ENCODE measurements around the gene ARHGAP18. TPM values are rescaled to one million over a fixed set of nuclear protein-coding genes. Genes with fewer than 3 reads are reported as not detected.
A peak's percentile ranks its signal among the peaks of the same experiment; 100 is the strongest.

Gene ARHGAP18
- total RNA-seq, 1 experiment from 2014 or later: 2.4 TPM

DNA sequence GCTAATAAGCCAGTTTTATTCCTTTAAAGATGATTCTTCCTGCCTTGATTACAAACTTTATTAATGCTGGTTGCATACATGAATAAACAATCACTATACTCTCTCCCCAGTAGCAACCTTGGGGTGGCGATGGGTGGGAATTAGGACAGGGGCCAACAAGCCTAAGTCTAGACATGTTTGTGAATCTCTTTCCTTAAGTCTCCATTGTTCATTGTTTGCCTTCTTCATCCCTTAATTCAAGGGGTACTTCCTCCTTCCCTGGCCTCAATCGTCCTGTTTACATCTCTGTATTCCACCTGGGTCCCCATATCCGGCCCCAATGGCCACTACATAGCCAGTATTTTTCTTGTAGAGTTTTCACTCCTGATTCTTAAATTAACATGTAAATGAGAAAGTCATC, 66.0 kb downstream of the ARHGAP18 start:
- H3K9me3 Mint-ChIP-seq: no peaks in the 10 kb centered on the region
- Histone ChIP-seq H4K20me1 (ENCODE audit: control insufficient read depth, insufficient read depth, insufficient read length) (no peaks in the 10 kb centered on the region), H2BK120ac (ENCODE audit: low read depth, low read length, poor library complexity, severe bottlenecking) (no peak overlapping the region), H2BK5ac (ENCODE audit: insufficient read length, low read length) (no peak overlapping the region), H2AK5ac (ENCODE audit: insufficient read length, low read length) (no peak overlapping the region), H2AFZ (ENCODE audit: low read length) (no peak overlapping the region), H3K4ac (ENCODE audit: low read depth, low read length) (no peak overlapping the region), H3K18ac (ENCODE audit: insufficient read length, low read depth, low read length) (no peak overlapping the region), H2BK12ac (ENCODE audit: insufficient read length, low read depth, low read length) (no peak overlapping the region), H3K27me3 (ENCODE audit: insufficient read depth, low read length) (no peaks in the 10 kb centered on the region), H4K8ac (replicated peaks; ENCODE audit: insufficient read length, low read depth, low read length) (no peak overlapping the region), H3K79me2 (ENCODE audit: insufficient read depth, low read length) (no peaks in the 10 kb centered on the region), H3K4me2 (ENCODE audit: insufficient read depth, insufficient read length, low read length) (no peak overlapping the region), H3K27ac (ENCODE audit: insufficient read length, low read depth, low read length) (no peak overlapping the region), H2BK20ac (ENCODE audit: low read depth, low read length, poor library complexity, severe bottlenecking) (no peak overlapping the region), H3K56ac (ENCODE audit: insufficient read length, low read depth, low read length) (no peak overlapping the region), H3K14ac (ENCODE audit: insufficient read depth, low read length) (no peak overlapping the region), H3K23ac (ENCODE audit: insufficient read length, low read depth, low read length) (no peak overlapping the region), H3K9ac (ENCODE audit: extremely low read depth, insufficient read length, low read length) (no peak overlapping the region), H3K23me2 (ENCODE audit: insufficient read length, low read depth, low read length, poor library complexity, severe bottlenecking) (no peaks in the 10 kb centered on the region), H3K9me3 (ENCODE audit: control insufficient read depth, low read depth, low read length) (no peaks in the 10 kb centered on the region), H4K91ac (ENCODE audit: insufficient read length, low read depth, low read length) (no peak overlapping the region), H2BK15ac (ENCODE audit: low read depth, low read length) (no peak overlapping the region), H3K79me1 (ENCODE audit: insufficient read depth, low read depth, low read length, poor library complexity, severe bottlenecking) (no peaks in the 10 kb centered on the region), H3T11ph (ENCODE audit: low read length) (no peak overlapping the region), H3K4me1 (ENCODE audit: insufficient read depth, low read length) (peaks cover 6% of the 10 kb centered on the region; the same call in 1 of the 2 replicates), H4K5ac (ENCODE audit: insufficient read length, low read depth, low read length) (no peak overlapping the region)
- no peak overlapping the region for H3K4me3 Mint-ChIP-seq
- TF ChIP-seq, protein P1, sequence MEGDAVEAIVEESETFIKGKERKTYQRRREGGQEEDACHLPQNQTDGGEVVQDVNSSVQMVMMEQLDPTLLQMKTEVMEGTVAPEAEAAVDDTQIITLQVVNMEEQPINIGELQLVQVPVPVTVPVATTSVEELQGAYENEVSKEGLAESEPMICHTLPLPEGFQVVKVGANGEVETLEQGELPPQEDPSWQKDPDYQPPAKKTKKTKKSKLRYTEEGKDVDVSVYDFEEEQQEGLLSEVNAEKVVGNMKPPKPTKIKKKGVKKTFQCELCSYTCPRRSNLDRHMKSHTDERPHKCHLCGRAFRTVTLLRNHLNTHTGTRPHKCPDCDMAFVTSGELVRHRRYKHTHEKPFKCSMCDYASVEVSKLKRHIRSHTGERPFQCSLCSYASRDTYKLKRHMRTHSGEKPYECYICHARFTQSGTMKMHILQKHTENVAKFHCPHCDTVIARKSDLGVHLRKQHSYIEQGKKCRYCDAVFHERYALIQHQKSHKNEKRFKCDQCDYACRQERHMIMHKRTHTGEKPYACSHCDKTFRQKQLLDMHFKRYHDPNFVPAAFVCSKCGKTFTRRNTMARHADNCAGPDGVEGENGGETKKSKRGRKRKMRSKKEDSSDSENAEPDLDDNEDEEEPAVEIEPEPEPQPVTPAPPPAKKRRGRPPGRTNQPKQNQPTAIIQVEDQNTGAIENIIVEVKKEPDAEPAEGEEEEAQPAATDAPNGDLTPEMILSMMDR (conservative IDR thresholded peaks at IDR 0.05): no peak
- H3K27ac Mint-ChIP-seq: peak overlapping the region; percentile 32 to 61 (median 60); a peak in 5 of 7 replicates
- H3K36me3 Mint-ChIP-seq (ENCODE audit: insufficient read depth in 1 of 3, low read depth in 3 of 3): no peaks in the 10 kb centered on the region; a peak in 1 of 7 replicates
- WGBS (ENCODE audit: extremely low coverage, insufficient read length, low lambda C conversion rate): no CpG with 5 or more reads among the region's 3 CpGs
- H3K27me3 Mint-ChIP-seq (ENCODE audit: low read depth): no peaks in the 10 kb centered on the region
- no peak for DNase-seq
- H3K4me1 Mint-ChIP-seq: peaks cover 16 to 25% of the 10 kb centered on the region in 2 experiments
